Measurements from ENCODE around the gene CCM2.

DNA sequence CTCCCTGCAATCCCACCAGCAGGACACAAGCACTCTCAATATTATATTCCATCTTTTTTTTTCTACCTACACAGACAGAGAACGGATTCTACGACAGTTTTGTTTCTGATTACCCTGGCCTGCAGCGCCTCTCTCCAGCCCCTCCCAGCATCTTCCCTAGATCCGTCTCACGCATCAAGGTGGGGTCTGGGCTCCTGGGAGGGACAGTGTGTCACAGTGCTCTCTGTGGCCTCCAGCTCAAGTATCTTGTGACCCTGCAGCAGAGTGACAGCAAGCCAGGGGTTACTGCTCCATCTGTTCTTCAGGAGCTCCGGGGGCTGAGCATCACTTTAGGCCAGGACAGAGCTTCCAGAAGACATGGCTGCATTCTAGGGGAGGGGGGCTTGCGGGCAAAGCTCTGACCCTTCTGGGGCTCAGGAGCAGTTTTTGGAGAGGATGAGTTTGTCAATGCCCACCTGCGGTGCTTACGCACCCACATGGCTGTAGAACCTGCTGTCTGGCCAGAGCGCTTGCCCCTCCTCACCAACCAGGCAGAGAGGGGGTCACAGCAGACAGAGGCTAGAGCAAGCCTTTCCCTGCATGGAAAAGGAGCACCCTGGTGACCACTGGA is 43.7 kb upstream of the CCM2 start:
- TF ChIP-seq SUZ12 (IDR thresholded peaks at IDR 0.05; ENCODE audit: extremely low read depth, insufficient read depth, insufficient read length) (no peak), YY1 (IDR thresholded peaks at IDR 0.05; ENCODE audit: insufficient read depth, insufficient read length) (no peak), ZNF274 (IDR thresholded peaks at IDR 0.05; ENCODE audit: low read depth, low read length) (no peak)

All from NT2/D1 (cell line).